Measurements from ENCODE around the gene TSACC.

The TSACC gene

GRCh38 chr1:156376958-156377919, 38.9 kb downstream of the TSACC start:
- TF ChIP-seq CTCF (conservative IDR thresholded peaks at IDR 0.05), result no peak
- no peak overlapping the region for H3K27ac ChIP-seq

- no peak for TF ChIP-seq CTCF (conservative IDR thresholded peaks at IDR 0.05)
- H3K27ac ChIP-seq, result no peak overlapping the region
Measured at GRCh38 chr1:156378557-156378956, 40.2 kb downstream of the TSACC start.

GRCh38 chr1:156379420-156380165, 41.3 kb downstream of the TSACC start:
- no peak overlapping the region for H3K27ac ChIP-seq

DNA sequence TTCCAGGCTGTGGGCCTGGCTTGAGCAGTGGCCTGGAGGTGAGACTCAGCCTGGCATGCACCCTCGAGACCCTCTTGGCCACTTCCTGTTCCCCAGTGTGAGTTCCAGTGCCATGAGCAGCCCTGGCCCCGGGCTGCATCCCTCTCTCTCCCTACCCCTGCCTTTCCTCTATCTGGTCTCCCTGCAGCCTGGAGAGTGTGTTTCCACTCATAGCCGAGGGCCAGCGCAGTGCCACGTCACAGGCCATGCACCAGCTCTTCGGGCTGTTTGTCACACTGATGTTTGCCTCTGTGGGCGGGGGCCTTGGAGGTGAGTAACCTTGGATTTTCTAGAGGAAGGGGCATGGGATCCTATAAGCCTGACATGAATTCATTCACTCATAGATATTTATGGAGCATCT, 44.2 kb downstream of the TSACC start:
- no peak for TF ChIP-seq CTCF (conservative IDR thresholded peaks at IDR 0.05)
- no peak overlapping the region for H3K27ac ChIP-seq

More at GRCh38 chr1:156379420-156380165, 41.3 kb downstream of the TSACC start:
- TF ChIP-seq CTCF (conservative IDR thresholded peaks at IDR 0.05), result no peak

GRCh38 chr1:156383023-156383422, 44.7 kb downstream of the TSACC start:
- TF ChIP-seq CTCF (conservative IDR thresholded peaks at IDR 0.05), result peak; percentile 89
- no peak overlapping the region for H3K27ac ChIP-seq

DNA sequence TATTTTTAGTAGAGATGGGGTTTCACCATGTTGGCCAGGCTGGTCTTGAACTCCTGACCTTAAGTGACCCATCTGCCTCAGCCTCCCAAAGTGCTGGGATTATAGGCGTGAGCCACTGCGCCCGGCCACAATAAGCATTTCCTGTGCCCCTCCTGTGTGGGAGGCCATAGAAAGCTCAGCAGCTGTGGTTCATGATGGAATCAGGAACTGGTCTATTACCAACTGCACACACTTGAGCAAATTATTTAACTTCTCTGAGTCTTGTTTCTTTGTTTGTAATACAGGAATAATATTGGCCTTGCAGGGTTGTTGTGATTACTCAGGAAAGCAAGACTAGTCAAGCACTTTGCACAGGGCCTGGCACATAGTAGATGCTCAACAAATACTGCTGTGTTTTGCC, 45.7 kb downstream of the TSACC start:
- no peak for TF ChIP-seq CTCF (conservative IDR thresholded peaks at IDR 0.05)
- no peak overlapping the region for H3K27ac ChIP-seq

DNA sequence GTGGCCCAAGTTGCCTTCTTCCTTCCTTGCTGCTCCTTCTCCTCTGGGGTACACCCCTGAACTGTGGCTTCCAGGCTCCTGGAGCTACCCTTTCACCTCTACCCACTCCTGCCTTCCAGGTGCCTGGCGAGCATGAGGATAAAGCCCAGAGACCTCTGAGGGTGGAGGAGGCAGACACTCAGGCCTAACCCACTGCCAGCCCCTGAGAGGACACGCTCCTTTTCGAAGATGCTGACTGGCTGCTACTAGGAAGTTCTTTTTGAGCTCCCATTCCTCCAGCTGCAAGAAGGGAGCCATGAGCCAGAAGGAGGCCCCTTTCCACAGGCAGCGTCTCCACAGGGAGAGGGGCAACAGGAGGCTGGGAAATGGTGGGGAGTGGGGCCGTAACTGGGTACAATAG, 46.3 kb downstream of the TSACC start:
- no peak overlapping the region for H3K27ac ChIP-seq
- TF ChIP-seq CTCF (conservative IDR thresholded peaks at IDR 0.05), result no peak
